K562 (cell line): Measurements from ENCODE around the gene ACY1. TPM values are rescaled to one million over a fixed set of nuclear protein-coding genes. Genes with fewer than 3 reads are reported as not detected.

Experiments
- ARID2 ChIP-seq: fragments of 450-650 bp; IDR thresholded peaks from 2 replicates; pipeline ENCODE4 v1.6.1; 2017; ENCODE audit warnings: antibody characterized with exemption, mild to moderate bottlenecking
- CHD4 ChIP-seq: fragments of 200-600 bp; sonication (generic); IDR thresholded peaks from 3 replicates; pipeline ENCODE4 v1.6.1; 2012; ENCODE audit warnings: low read depth, mild to moderate bottlenecking, mixed read lengths, low read length, inconsistent platforms; ENCODE audit not compliant: insufficient read depth, insufficient replicate concordance, poor library complexity, severe bottlenecking
- CXXC5 ChIP-seq: fragments of 250-450 bp; sonication (Bioruptor Pico); IDR thresholded peaks from 2 replicates; pipeline ENCODE4 v1.8.0; 2022; ENCODE audit warnings: inconsistent platforms, mild to moderate bottlenecking, moderate library complexity
- HNRNPL ChIP-seq: fragments of 200-400 bp; formaldehyde crosslinking; IDR thresholded peaks from 2 replicates; pipeline ENCODE4 v1.6.1; 2017; ENCODE audit warnings: low read depth, mild to moderate bottlenecking, low read length
- ILK ChIP-seq: fragments of 450-650 bp; IDR thresholded peaks from 2 replicates; pipeline ENCODE4 v1.6.1; 2016; ENCODE audit warnings: missing genetic modification characterization, low read depth, mild to moderate bottlenecking, missing compliant biosample characterization, moderate library complexity, borderline replicate concordance
- MCM5 ChIP-seq: fragments of 450-650 bp; IDR thresholded peaks from 2 replicates; pipeline ENCODE4 v1.6.1; 2016; ENCODE audit warnings: low read depth
- NBN ChIP-seq: fragments of 450-650 bp; IDR thresholded peaks from 2 replicates; pipeline ENCODE4 v1.6.1; 2016; ENCODE audit warnings: low read depth, mild to moderate bottlenecking
- POLR2G ChIP-seq: fragments of 200-400 bp; formaldehyde crosslinking; IDR thresholded peaks from 2 replicates; pipeline ENCODE4 v1.6.1; 2017; ENCODE audit warnings: low read depth, mild to moderate bottlenecking, antibody characterized with exemption, low read length, moderate library complexity
- SMAD2 ChIP-seq: fragments of 150-350 bp; IDR thresholded peaks from 2 replicates; pipeline ENCODE4 v1.6.1; 2014; ENCODE audit warnings: low read depth, mild to moderate bottlenecking, low read length
- U2AF1 ChIP-seq: fragments of 200-400 bp; formaldehyde crosslinking; optimal IDR thresholded peaks from 2 replicates; pipeline ENCODE3; 2017; ENCODE audit warnings: mild to moderate bottlenecking, low read depth, low read length, moderate library complexity
- ZBTB12 ChIP-seq: fragments of 250-450 bp; sonication (Bioruptor Pico); IDR thresholded peaks from 2 replicates; pipeline ENCODE4 v1.4.0; 2020
- ZBTB7A ChIP-seq: IDR thresholded peaks from 2 replicates; pipeline ENCODE4 v1.6.1; 2011; ENCODE audit warnings: low read depth, mild to moderate bottlenecking, low read length, moderate library complexity, borderline replicate concordance; ENCODE audit not compliant: control insufficient read depth
- ZFP36 ChIP-seq: fragments of 150-350 bp; IDR thresholded peaks from 2 replicates; pipeline ENCODE4 v1.6.1; 2018; ENCODE audit warnings: low read length, low read depth; ENCODE audit not compliant: partially characterized antibody
- ZHX1 ChIP-seq: fragments of 150-350 bp; conservative IDR thresholded peaks from 2 replicates; pipeline ENCODE4 v1.6.1; 2014; ENCODE audit warnings: low read length
- ZNF174 ChIP-seq: fragments of 250-450 bp; sonication (Bioruptor Pico); IDR thresholded peaks from 2 replicates; pipeline ENCODE4 v1.4.0; 2020; ENCODE audit warnings: mild to moderate bottlenecking
- ZNF263 ChIP-seq: sonication (generic); formaldehyde crosslinking; IDR thresholded peaks from 2 replicates; pipeline ENCODE4 v1.8.0; 2022; ENCODE audit warnings: mild to moderate bottlenecking, missing genetic modification reagents, borderline replicate concordance
- ZNF584 ChIP-seq: fragments of 200-800 bp; sonication (Bioruptor generic); IDR thresholded peaks from 2 replicates; pipeline ENCODE4 v1.6.1; 2016; ENCODE audit warnings: low read depth, mild to moderate bottlenecking, missing genetic modification characterization, missing compliant biosample characterization
- ZSCAN29 ChIP-seq: fragments of 450-650 bp; IDR thresholded peaks from 2 replicates; pipeline ENCODE4 v1.6.1; 2017
- polyA plus RNA-seq, 8 experiments: library from polyadenylated mRNA; depleted of rRNA in 4 of 8; stranded (reverse) in 5 of 8; unstranded in 3 of 8; fragments of >200 nt; fragmentation: Nextera tagmentation in 2 of 8; fragmentation: Illumina TruSeq in 1 of 8; extraction: Ambion mirVana in 2 of 8; extraction: Trizol in 1 of 8; gene quantifications; 2 replicates each; pipeline versions ENCODE4 v1.2.1 to v1.2.3, GENCODE V29; 2011 to 2014; ENCODE audit warnings: inconsistent platforms in 1 of 8, missing spikeins in 1 of 8
- total RNA-seq, 7 experiments: library from RNA; depleted of rRNA in 6 of 7; stranded (reverse); fragments of >200 nt in 6 of 7; fragmentation: Illumina TruSeq in 2 of 7; extraction: Trizol in 2 of 7; gene quantifications; 2 replicates each; pipeline versions ENCODE4 v1.2.1 to v1.2.3, GENCODE V29; 2011 to 2021; ENCODE audit warnings: low replicate concordance in 1 of 7
- TF ChIP-seq, protein P1 (sequence below): fragments of 250-450 bp; sonication (Bioruptor Pico); IDR thresholded peaks from 2 replicates; pipeline ENCODE4 v1.5.0; 2021
- TF ChIP-seq, protein P2 (sequence below), 2 experiments: fragments of 450-650 bp; conservative IDR thresholded peaks; 2 replicates each; pipeline ENCODE4 v1.6.1; 2017; ENCODE audit warnings: mild to moderate bottlenecking in 2 of 2, moderate library complexity in 2 of 2

ACY1 gene
- total and polyA plus RNA-seq, 9 of the 15 experiments (the other 6 are each of a cell fraction or from before 2014, with no cell fraction given) = 70.7 to 195 (median 123) TPM

GRCh38 chr3:51974963-51975851 is 8.1 kb upstream of the ACY1 start, which contains the start of gene ABHD14A (continued):
- no peak for TF ChIP-seq SMAD2
- no peak for TF ChIP-seq ZNF174 (CRISPR knock-in tag)
- TF ChIP-seq ZNF584 (CRISPR knock-in tag) = no peak
- no peak for TF ChIP-seq ZSCAN29
- TF ChIP-seq, protein P1, sequence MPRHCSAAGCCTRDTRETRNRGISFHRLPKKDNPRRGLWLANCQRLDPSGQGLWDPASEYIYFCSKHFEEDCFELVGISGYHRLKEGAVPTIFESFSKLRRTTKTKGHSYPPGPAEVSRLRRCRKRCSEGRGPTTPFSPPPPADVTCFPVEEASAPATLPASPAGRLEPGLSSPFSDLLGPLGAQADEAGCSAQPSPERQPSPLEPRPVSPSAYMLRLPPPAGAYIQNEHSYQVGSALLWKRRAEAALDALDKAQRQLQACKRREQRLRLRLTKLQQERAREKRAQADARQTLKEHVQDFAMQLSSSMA = no peak
- no peak for TF ChIP-seq MCM5
- peak; percentile 64 for TF ChIP-seq CXXC5 (CRISPR knock-in tag)
- no peak for TF ChIP-seq HNRNPL
- TF ChIP-seq ARID2 = peak; percentile 33; the same call in 1 of the 2 replicates
- no peak for TF ChIP-seq ZNF263 (CRISPR knock-in tag)
- no peak for TF ChIP-seq ZHX1
- no peak for TF ChIP-seq NBN
- TF ChIP-seq, protein P2, sequence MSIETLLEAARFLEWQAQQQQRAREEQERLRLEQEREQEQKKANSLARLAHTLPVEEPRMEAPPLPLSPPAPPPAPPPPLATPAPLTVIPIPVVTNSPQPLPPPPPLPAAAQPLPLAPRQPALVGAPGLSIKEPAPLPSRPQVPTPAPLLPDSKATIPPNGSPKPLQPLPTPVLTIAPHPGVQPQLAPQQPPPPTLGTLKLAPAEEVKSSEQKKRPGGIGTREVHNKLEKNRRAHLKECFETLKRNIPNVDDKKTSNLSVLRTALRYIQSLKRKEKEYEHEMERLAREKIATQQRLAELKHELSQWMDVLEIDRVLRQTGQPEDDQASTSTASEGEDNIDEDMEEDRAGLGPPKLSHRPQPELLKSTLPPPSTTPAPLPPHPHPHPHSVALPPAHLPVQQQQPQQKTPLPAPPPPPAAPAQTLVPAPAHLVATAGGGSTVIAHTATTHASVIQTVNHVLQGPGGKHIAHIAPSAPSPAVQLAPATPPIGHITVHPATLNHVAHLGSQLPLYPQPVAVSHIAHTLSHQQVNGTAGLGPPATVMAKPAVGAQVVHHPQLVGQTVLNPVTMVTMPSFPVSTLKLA (conservative IDR thresholded peaks at IDR 0.05) = peak in 1 of 2 experiments; percentile 34; a peak in 1 of 4 replicates
- no peak for TF ChIP-seq ZBTB12
- peak; percentile 34; the same call in 1 of the 2 replicates for TF ChIP-seq ZBTB7A
- TF ChIP-seq ZFP36 = no peak
- TF ChIP-seq ILK (tag) = no peak
- no peak for TF ChIP-seq CHD4
- no peak for TF ChIP-seq U2AF1
- peak; percentile 92 for TF ChIP-seq POLR2G
